ENCODE data around the gene SPTLC1.

The SPTLC1 gene

DNA sequence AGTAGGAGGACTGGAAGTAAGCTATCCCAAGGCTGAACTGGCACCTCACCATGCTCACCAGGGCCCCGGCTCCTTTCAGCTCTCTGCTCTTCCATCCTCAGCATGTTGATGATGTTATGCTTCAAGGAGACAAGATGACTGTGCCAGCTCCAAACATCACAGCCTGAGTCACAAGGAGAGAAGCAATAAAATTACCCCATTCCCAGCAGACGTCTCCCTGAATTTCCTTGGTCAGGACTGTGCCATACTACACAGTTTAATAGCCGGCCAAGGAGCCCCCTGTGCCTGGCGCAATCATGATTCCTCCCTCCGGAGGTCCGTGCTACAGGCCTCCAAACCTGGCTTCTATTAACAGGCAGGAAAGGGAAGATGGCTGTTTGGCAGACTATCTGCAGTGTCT, 114.0 kb downstream of the SPTLC1 start:
- no peak overlapping the region for H3K4me3 Mint-ChIP-seq
- peaks cover 6% of the 10 kb centered on the region for H3K27me3 Mint-ChIP-seq (ENCODE audit: low read depth, poor library complexity)
- H3K27ac Mint-ChIP-seq: no peak overlapping the region
- no peak for DNase-seq
- TF ChIP-seq, protein P1, sequence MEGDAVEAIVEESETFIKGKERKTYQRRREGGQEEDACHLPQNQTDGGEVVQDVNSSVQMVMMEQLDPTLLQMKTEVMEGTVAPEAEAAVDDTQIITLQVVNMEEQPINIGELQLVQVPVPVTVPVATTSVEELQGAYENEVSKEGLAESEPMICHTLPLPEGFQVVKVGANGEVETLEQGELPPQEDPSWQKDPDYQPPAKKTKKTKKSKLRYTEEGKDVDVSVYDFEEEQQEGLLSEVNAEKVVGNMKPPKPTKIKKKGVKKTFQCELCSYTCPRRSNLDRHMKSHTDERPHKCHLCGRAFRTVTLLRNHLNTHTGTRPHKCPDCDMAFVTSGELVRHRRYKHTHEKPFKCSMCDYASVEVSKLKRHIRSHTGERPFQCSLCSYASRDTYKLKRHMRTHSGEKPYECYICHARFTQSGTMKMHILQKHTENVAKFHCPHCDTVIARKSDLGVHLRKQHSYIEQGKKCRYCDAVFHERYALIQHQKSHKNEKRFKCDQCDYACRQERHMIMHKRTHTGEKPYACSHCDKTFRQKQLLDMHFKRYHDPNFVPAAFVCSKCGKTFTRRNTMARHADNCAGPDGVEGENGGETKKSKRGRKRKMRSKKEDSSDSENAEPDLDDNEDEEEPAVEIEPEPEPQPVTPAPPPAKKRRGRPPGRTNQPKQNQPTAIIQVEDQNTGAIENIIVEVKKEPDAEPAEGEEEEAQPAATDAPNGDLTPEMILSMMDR (IDR thresholded peaks at IDR 0.05): no peak
- peaks cover 23% of the 10 kb centered on the region for H3K9me3 Mint-ChIP-seq
- peaks cover 6% of the 10 kb centered on the region for H3K36me3 Mint-ChIP-seq (ENCODE audit: low read depth)
- H3K4me1 Mint-ChIP-seq: peaks cover under 1% of the 10 kb centered on the region

DNA sequence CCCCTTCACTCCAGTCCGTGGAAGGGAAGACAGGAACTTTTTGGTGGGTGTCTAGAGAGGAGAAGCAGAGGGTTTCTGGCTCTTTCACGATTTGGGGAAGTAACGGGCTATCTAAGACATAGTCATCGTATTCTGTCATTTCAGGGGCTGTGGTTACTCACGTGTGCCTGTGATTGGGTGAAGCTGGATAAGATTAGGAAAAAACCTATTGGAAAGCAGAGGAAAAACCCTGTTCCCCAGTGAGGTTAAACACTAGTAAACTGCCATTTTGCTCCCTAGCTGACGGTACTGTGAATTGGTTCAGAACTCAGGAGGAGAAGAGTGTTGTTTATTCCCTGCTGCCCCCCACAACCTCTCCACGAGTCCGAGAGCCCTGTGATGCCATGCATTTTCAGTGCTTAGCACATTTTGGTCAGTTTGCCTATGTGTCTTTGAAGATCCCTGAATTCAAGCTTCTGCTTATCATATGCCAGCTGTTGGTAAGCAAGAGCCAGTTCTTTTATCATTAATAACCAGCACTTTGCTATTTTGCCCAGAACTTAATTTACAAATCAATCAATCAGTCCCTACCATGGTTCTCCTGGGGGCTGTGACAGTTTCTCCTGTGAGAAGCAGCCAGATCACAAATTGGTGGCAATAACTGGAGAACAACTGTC, 120.1 kb downstream of the SPTLC1 start:
- TF ChIP-seq, protein P1 (IDR thresholded peaks at IDR 0.05): no peak
- peaks cover 41% of the 10 kb centered on the region for H3K4me1 Mint-ChIP-seq
- no peak for DNase-seq

DNA sequence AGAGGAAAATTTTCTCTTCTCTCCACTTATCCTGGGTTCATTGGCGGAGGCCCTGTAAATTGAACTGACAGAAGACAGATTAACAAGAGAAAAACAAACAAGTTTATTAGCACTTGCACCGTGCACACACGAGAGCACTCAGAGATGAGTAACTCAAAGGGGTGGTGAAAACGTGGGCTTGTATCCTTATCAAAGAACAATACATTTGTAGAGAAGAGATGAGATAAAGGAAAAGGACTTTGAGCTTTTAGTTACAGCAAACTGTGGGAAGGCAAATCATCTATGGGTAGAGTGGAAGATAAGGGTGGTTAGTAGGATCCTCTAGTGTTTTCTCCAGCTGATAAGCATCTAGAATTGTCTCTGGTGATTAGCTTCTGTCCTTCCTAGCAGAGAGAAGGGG, 120.8 kb downstream of the SPTLC1 start:
- Mint-ChIP-seq H3K4me1 (peaks cover 41% of the 10 kb centered on the region), H3K27me3 (ENCODE audit: low read depth, poor library complexity) (no peaks in the 10 kb centered on the region), H3K9me3 (peaks cover 20% of the 10 kb centered on the region), H3K27ac (no peak overlapping the region), H3K36me3 (ENCODE audit: low read depth) (no peaks in the 10 kb centered on the region), H3K4me3 (no peak overlapping the region)
- no peak for DNase-seq
- TF ChIP-seq, protein P1 (IDR thresholded peaks at IDR 0.05): no peak

More for the DNA sequence above, 120.1 kb downstream of the SPTLC1 start:
- peaks cover 16% of the 10 kb centered on the region for H3K9me3 Mint-ChIP-seq
- H3K4me3 Mint-ChIP-seq: no peak overlapping the region
- H3K27ac Mint-ChIP-seq: no peak overlapping the region
- peaks cover 3% of the 10 kb centered on the region for H3K36me3 Mint-ChIP-seq (ENCODE audit: low read depth)
- H3K27me3 Mint-ChIP-seq (ENCODE audit: low read depth, poor library complexity): no peaks in the 10 kb centered on the region

DNA sequence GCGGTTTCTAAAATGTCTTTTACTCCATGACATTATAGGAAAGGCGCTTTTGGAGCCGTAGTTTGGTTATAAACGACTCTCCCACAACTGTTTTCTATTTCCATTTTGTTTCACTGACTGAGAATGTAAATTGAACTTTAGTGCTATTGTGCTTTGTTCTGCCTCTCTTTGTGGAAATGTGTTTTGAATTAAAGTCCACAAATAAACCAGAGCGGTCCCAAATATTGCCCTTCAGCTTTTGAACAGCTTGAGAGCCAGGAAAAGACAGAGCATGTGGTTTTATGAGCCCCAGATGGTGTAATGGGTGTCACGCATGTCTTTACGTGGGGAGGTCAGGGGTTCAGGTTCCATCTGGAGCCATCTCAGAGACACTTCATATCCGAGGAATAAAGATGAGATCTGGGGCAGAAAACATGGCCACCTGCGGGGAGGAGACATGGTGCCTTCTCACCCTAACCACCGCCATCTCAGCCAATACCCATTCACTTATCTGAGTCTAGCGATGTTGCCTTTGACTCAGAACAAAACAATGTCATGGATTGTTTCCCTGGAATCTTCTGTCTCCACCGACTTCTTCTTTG, 122.7 kb downstream of the SPTLC1 start:
- H3K27me3 Mint-ChIP-seq (ENCODE audit: low read depth, poor library complexity): peaks cover 4% of the 10 kb centered on the region
- peaks cover 28% of the 10 kb centered on the region for H3K9me3 Mint-ChIP-seq
- H3K27ac Mint-ChIP-seq: no peak overlapping the region
- no peaks in the 10 kb centered on the region for H3K36me3 Mint-ChIP-seq (ENCODE audit: low read depth)
- DNase-seq: no peak
- H3K4me1 Mint-ChIP-seq: peaks cover 41% of the 10 kb centered on the region
- TF ChIP-seq, protein P1 (IDR thresholded peaks at IDR 0.05): no peak
- H3K4me3 Mint-ChIP-seq: no peak overlapping the region

DNA sequence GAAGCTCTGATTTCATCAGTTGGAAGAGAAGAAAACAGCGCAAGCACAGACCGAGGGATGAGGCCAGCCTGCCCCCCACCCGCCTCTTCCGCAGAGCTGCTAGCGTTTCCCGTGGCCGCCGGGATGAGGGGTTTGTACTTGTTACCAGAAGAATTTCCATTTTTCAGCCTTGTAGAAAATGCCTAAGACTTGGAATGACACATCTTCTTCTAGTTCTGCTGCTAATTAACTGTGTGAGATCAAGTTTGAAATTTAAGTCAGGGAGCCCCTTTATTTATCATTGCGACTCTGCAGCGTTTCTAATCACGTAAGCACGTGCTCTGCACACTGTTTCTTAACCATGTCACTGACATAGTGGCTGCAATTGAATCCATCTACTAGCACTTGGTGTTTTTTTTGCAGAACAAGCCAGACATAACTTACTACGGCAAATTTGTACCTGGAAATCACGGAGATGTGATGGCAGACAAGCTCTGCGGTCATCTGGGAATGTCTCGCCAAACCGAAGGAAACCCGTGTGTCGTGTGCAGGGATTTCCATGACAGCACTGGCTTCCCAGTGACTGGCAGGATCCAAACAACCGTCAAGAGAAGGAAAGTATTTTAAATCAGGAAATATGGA, 123.4 kb downstream of the SPTLC1 start:
- H3K36me3 Mint-ChIP-seq (ENCODE audit: low read depth): no peaks in the 10 kb centered on the region
- H3K4me3 Mint-ChIP-seq: no peak overlapping the region
- peaks cover 41% of the 10 kb centered on the region for H3K4me1 Mint-ChIP-seq
- no peak for DNase-seq
- H3K27ac Mint-ChIP-seq: no peak overlapping the region
- TF ChIP-seq, protein P1 (IDR thresholded peaks at IDR 0.05): no peak
- H3K27me3 Mint-ChIP-seq (ENCODE audit: low read depth, poor library complexity): peaks cover 4% of the 10 kb centered on the region
- peaks cover 28% of the 10 kb centered on the region for H3K9me3 Mint-ChIP-seq
